Stromal cell of bone marrow (primary cell): Measurements from ENCODE around the gene CCDC195.
"Not testable (repeated sequence)": the region's sequence is repeated elsewhere in the genome, so short reads cannot be mapped to it uniquely, and the experiment has no call there.

Experiments used
- DNase-seq: peaks from one replicate; pipeline ENCODE4 v3.0.0-alpha.2; 2012; ENCODE audit warnings: low read depth

Gene CCDC195

GRCh38 chr2:224690868-224691267 is 25.3 kb downstream of the CCDC195 start:
- DNase-seq: no peak

- DNase-seq: no peak
Observed at GRCh38 chr2:224689539-224689938, 26.6 kb downstream of the CCDC195 start.

GRCh38 chr2:224688997-224689396 is 27.2 kb downstream of the CCDC195 start:
- no peak for DNase-seq

- no peak for DNase-seq
Observed at GRCh38 chr2:224687156-224687555, 29.0 kb downstream of the CCDC195 start.

GRCh38 chr2:224685121-224685520 is 31.0 kb downstream of the CCDC195 start:
- DNase-seq: no peak

- DNase-seq: no peak
Observed at GRCh38 chr2:224682134-224682533, 34.0 kb downstream of the CCDC195 start.

GRCh38 chr2:224671731-224672130 is 44.4 kb downstream of the CCDC195 start:
- DNase-seq: no peak

GRCh38 chr2:224670203-224670602 is 46.0 kb downstream of the CCDC195 start:
- DNase-seq: no peak

- no peak for DNase-seq
Observed at GRCh38 chr2:224669449-224669848, 46.7 kb downstream of the CCDC195 start.

GRCh38 chr2:224668123-224668909 is 47.8 kb downstream of the CCDC195 start:
- no peak for DNase-seq

- DNase-seq: no peak
Observed at GRCh38 chr2:224666951-224667553, 49.1 kb downstream of the CCDC195 start.

GRCh38 chr2:224663322-224663721 is 52.8 kb downstream of the CCDC195 start:
- not testable (repeated sequence) for DNase-seq

GRCh38 chr2:224661708-224662107 is 54.5 kb downstream of the CCDC195 start:
- not testable (repeated sequence) for DNase-seq

GRCh38 chr2:224659714-224660113 is 56.5 kb downstream of the CCDC195 start:
- DNase-seq: no peak

- DNase-seq: no peak
Observed at GRCh38 chr2:224658780-224659405, 57.3 kb downstream of the CCDC195 start.

GRCh38 chr2:224657349-224657748 is 58.8 kb downstream of the CCDC195 start:
- DNase-seq: no peak

- DNase-seq: no peak
Observed at GRCh38 chr2:224655006-224655537, 61.1 kb downstream of the CCDC195 start.
